Measurements from ENCODE around the gene INSIG2. TPM values are rescaled to one million over a fixed set of nuclear protein-coding genes. Genes with fewer than 3 reads are reported as not detected.
A peak's percentile ranks its signal among the peaks of the same experiment; 100 is the strongest.

Gene INSIG2
- 14.6 and 36.1 TPM in 2 replicates for total RNA-seq (2014; rRNA removed; shearing (Covaris generic); ENCODE audit: low replicate concordance)

- in situ Hi-C loops (cut with HindIII; ENCODE audit: low pct_unique_long_range_greater_than_20kb, low sequenced_read_pairs), result no loop called here
- DNase-seq (ENCODE audit: low read depth), result peak; percentile 99
Measured at GRCh38 chr2:118088051-118089024, at the start of gene INSIG2. INSIG2 (plus strand) TSS chr2:118088471; CDS start chr2:118096557, 8,086 bp downstream.

DNA sequence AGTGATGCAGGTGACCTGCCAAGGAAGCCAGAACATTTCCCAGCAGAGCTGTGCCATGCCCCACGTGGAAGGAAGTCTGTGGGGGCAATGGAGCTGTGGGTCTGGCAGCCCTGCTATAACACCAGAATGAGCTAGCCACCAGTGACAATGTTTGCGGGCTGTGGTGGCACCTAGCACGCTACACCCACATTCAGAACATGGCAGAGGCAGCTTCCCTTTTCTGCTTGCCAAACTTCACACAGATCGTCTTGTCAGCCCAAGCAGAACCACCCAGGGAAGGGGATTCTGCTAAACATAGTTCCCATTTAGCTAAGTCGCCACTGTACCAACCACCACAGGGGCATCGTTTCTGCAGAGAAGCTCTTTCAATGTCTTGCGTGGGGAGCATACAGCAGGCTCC lies 47.4 kb upstream of the INSIG2 start:
- DNase-seq (ENCODE audit: low read depth), result no peak
- in situ Hi-C loops (cut with HindIII; ENCODE audit: low pct_unique_long_range_greater_than_20kb, low sequenced_read_pairs), result no loop called here

- in situ Hi-C loops (cut with HindIII; ENCODE audit: low pct_unique_long_range_greater_than_20kb, low sequenced_read_pairs), result no loop called here
- DNase-seq (ENCODE audit: low read depth), result no peak
Measured at GRCh38 chr2:118044103-118044716, 44.1 kb upstream of the INSIG2 start.

DNA sequence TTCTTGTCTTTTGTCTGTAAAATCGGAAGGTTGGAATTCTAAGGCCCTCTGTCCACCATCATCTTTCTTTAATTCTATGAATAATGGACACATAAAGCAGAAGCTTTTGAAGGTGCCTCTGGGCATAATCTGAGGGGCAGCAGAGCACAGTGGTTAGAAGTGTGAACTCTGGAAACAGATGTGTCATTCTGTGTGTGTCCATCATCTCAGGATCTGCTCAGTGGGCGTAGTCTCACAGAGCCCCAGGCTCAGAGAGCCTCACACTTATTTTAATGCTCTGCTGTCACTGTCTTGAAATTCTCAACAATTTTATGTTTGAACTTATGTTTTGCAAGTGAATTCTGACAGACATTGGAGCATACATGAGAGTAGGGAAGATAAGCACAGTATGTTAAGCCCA lies 43.4 kb upstream of the INSIG2 start:
- DNase-seq (ENCODE audit: low read depth), result no peak
- in situ Hi-C loops (cut with HindIII; ENCODE audit: low pct_unique_long_range_greater_than_20kb, low sequenced_read_pairs), result no loop called here

GRCh38 chr2:118045286-118045685 lies 43.0 kb upstream of the INSIG2 start:
- DNase-seq (ENCODE audit: low read depth), result no peak
- in situ Hi-C loops (cut with HindIII; ENCODE audit: low pct_unique_long_range_greater_than_20kb, low sequenced_read_pairs), result no loop called here

GRCh38 chr2:118046634-118047210 lies 41.5 kb upstream of the INSIG2 start:
- in situ Hi-C loops (cut with HindIII; ENCODE audit: low pct_unique_long_range_greater_than_20kb, low sequenced_read_pairs), result no loop called here
- DNase-seq (ENCODE audit: low read depth), result peak; percentile 21

DNA sequence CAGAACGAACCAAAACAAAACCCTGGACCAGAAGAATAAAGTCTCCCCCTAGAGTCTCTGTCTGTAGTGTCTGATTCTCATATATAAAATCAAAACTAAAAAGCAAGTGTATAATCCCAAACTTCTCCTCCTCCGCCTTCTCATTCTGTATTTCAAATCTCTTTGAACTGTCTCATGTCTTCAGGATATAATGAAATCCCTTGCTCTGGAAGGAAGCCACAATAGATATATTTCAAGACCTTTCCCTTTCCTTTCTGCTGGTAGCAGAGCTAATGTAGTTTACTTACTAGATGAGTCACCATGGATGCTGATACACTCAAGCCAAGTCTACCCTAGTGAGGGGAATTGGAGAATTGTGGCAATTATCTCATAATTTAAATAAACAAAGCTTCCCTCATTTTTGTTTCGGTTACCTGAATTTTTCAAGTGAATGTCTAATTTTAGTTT lies 40.9 kb upstream of the INSIG2 start:
- in situ Hi-C loops (cut with HindIII; ENCODE audit: low pct_unique_long_range_greater_than_20kb, low sequenced_read_pairs), result no loop called here
- peak; percentile 39 for DNase-seq (ENCODE audit: low read depth)

DNA sequence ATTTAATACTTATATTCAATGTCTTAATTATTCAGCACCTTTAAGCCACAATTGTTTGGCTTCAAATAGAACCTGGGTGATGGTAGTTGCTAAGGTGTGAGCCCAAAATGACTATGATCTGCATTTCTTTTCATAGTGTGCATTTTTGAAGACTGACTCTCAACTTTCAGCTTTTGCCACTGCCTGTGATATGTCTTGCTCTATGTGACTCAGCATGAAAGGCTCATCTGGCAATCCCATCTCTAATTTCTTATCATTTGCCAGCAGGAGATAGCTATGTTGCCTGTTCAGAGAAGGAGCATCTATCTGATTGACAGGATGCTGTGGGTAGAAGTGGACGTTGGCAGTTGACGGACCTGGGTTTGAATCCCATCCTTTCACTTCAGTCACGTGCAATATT lies 39.9 kb upstream of the INSIG2 start:
- in situ Hi-C loops (cut with HindIII; ENCODE audit: low pct_unique_long_range_greater_than_20kb, low sequenced_read_pairs), result no loop called here
- no peak for DNase-seq (ENCODE audit: low read depth)

GRCh38 chr2:118049140-118049815 lies 39.0 kb upstream of the INSIG2 start:
- in situ Hi-C loops (cut with HindIII; ENCODE audit: low pct_unique_long_range_greater_than_20kb, low sequenced_read_pairs), result no loop called here

GRCh38 chr2:118049816-118050140 lies 38.5 kb upstream of the INSIG2 start:
- DNase-seq (ENCODE audit: low read depth), result no peak
- in situ Hi-C loops (cut with HindIII; ENCODE audit: low pct_unique_long_range_greater_than_20kb, low sequenced_read_pairs), result no loop called here

More at GRCh38 chr2:118049140-118049815, 39.0 kb upstream of the INSIG2 start:
- DNase-seq (ENCODE audit: low read depth), result no peak

DNA sequence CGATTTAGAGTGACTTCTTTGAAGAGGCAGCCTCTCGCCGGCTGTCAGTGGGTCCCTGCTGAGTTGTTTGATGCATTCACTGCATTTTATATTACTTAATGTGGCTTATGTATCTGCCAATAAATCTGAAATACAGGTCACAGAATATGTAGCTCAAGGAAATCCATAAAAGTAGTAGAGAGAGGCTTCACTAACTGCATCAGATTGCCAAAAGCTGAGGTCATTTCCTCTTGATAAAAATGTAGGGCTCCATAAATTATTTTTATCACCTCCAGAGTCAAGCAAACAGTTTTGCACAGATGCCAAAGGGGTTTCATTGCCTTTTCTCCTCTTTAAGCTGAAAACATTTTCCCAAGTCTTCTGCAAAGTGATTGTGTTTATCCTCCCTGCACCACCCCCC lies 37.9 kb upstream of the INSIG2 start:
- in situ Hi-C loops (cut with HindIII; ENCODE audit: low pct_unique_long_range_greater_than_20kb, low sequenced_read_pairs), result no loop called here
- no peak for DNase-seq (ENCODE audit: low read depth)

DNA sequence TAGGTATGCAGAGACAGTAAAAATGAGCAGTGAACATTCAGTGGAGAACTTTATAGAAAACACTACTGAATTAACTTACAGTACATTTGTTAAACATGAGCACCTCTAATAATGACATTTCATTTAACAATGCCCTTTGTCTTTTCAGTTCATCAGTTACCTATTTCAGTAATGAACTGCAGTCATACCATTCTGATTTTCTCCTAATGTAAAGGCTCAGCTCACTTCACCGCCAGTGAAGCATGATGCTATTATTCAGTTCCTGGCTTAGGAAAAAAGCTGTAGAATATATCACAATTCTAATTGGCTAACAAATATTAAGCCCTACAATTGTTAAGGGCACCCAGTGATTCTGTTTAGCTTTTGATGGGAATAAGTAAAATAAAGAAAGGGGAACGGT lies 37.3 kb upstream of the INSIG2 start:
- in situ Hi-C loops (cut with HindIII; ENCODE audit: low pct_unique_long_range_greater_than_20kb, low sequenced_read_pairs), result no loop called here
- DNase-seq (ENCODE audit: low read depth), result no peak

DNA sequence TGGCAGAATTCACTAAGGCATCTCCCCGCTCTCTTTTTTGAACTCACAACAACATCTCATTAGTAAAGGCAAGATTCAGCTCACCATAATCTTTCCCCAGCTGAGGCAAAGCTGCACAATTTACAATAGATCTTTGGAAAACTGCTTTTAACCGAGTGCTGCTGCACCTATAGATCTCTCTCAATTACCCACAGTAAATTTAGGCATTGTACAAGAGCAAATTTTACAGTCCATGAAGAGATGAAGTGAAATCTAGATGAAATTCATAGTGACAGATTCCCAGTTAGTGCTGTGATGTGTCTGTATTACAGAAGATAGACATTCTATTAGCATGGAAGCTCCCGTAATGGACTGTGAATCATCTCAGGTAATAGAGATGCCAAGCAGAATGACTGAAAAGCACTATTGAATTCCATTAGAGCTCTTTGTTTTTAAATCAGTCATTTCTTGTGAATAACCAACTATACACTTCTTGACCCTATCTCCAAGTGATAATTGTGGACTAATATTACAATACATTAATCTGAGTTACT lies 36.4 kb upstream of the INSIG2 start:
- in situ Hi-C loops (cut with HindIII; ENCODE audit: low pct_unique_long_range_greater_than_20kb, low sequenced_read_pairs), result no loop called here
- no peak for DNase-seq (ENCODE audit: low read depth)

GRCh38 chr2:118052474-118052873 lies 35.8 kb upstream of the INSIG2 start:
- in situ Hi-C loops (cut with HindIII; ENCODE audit: low pct_unique_long_range_greater_than_20kb, low sequenced_read_pairs), result no loop called here
- no peak for DNase-seq (ENCODE audit: low read depth)

DNA sequence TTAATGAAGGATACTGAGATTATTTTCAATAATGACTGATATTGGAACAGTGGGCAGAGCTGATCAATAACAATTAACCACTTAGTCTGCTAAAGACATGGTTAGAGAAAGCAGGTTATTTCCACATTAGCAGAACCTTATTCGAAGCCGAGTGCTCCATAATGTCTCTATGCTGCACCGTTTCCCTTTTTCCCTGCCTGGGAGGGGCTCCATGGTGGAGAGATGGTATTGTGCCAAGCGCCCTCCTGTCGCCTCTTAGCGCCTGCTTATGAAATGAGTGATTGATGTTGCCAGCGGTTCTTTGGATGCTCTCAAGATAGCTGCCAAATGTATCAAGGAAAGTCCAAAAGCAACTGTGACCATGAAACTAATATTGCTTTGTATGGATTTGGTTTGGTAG lies 34.6 kb upstream of the INSIG2 start:
- no peak for DNase-seq (ENCODE audit: low read depth)
- in situ Hi-C loops (cut with HindIII; ENCODE audit: low pct_unique_long_range_greater_than_20kb, low sequenced_read_pairs), result no loop called here

DNA sequence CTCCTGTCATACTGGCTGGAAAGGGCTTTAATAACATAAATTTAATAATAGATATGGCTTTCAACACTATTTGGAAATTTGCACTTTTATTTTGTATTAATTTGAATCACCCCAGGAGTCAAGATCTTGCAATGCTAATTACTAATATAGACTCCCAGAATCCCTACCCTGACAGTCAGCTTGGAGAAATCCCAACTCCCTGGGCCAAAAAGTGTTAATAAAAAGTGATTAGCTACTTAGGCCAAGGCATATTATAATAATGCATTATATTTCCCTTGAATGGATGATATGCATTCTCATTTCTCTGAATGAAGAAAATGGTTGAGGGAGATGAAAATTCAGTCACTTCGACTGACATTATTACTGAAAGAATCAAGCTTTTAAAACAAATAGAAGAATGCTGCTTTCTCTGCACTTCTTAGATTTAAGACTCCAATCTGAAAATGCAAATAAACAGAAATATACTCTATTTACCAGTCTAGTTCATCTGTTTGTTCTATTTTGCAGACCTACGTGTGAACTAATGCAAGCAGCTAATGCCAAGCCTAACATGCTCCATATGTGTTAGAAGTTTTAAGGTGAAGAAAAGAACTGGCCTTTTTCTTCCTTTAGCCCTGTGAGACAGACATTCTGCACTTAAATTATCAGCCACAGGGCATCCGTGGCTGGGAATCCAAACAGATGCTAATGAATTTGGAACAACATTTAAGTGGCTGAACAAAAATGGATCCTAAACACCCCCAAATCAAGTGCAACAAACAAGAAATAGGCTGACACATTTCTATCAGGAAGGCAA lies 33.9 kb upstream of the INSIG2 start:
- DNase-seq (ENCODE audit: low read depth), result no peak
- in situ Hi-C loops (cut with HindIII; ENCODE audit: low pct_unique_long_range_greater_than_20kb, low sequenced_read_pairs), result no loop called here

GRCh38 chr2:118055512-118056164 lies 32.6 kb upstream of the INSIG2 start:
- in situ Hi-C loops (cut with HindIII; ENCODE audit: low pct_unique_long_range_greater_than_20kb, low sequenced_read_pairs), result no loop called here
- DNase-seq (ENCODE audit: low read depth), result no peak

Measured in Caki2 (cell line).